ENCODE data around the gene DNAI2. TPM values are rescaled to one million over a fixed set of nuclear protein-coding genes. Genes with fewer than 3 reads are reported as not detected.

Gene DNAI2
- total and polyA plus RNA-seq, 7 donors: 0.10 TPM; not detected in 6

GRCh38 chr17:74299226-74300009, 25.4 kb downstream of the DNAI2 start:
- no peak for DNase-seq
- peaks cover 0 to 37% (median 0%) of the 10 kb centered on the region in 3 donors for H3K27me3 ChIP-seq
- H3K9me3 ChIP-seq: no peaks in the 10 kb centered on the region
- WGBS, 2 donors: 85 to 86% methylated on average over 11 of the region's 11 CpGs
- H3K4me3 ChIP-seq: no peak overlapping the region
- no peaks in the 10 kb centered on the region for H3K4me1 ChIP-seq
- H3K27ac ChIP-seq: no peak overlapping the region
- TF ChIP-seq CTCF (IDR thresholded peaks at IDR 0.05) (no peak), EP300 (IDR thresholded peaks at IDR 0.05) (no peak), POLR2A (IDR thresholded peaks at IDR 0.05) (no peak), POLR2AphosphoS5 (IDR thresholded peaks at IDR 0.05) (no peak)
- H3K36me3 ChIP-seq: no peaks in the 10 kb centered on the region
- intact Hi-C loops (cut with DNase I): loop anchor here (5.0 kb wide), 1 partner anchor 87 kb away; the partner anchor contains the start of gene TTYH2

GRCh38 chr17:74303305-74303704, 29.3 kb downstream of the DNAI2 start:
- intact Hi-C loops (cut with DNase I): no loop called here
- H3K4me1 ChIP-seq: no peaks in the 10 kb centered on the region
- no peak for TF ChIP-seq EP300 (IDR thresholded peaks at IDR 0.05)
- no peak for TF ChIP-seq POLR2A (IDR thresholded peaks at IDR 0.05)
- no peak for TF ChIP-seq CTCF (IDR thresholded peaks at IDR 0.05)
- no peak for TF ChIP-seq POLR2AphosphoS5 (IDR thresholded peaks at IDR 0.05)
- DNase-seq: no peak
- peaks cover 0 to 9% (median 3%) of the 10 kb centered on the region in 4 donors for H3K9me3 ChIP-seq
- H3K36me3 ChIP-seq: no peaks in the 10 kb centered on the region
- no peak overlapping the region for H3K4me3 ChIP-seq
- no peak overlapping the region for H3K27ac ChIP-seq
- WGBS, 2 donors: 89 to 90% methylated on average over 8 of the region's 8 CpGs
- H3K27me3 ChIP-seq: peaks cover 0 to 30% (median 0%) of the 10 kb centered on the region in 3 donors

- Histone ChIP-seq H3K4me3 (no peak overlapping the region), H3K27me3 (peaks cover 0 to 25% (median 0%) of the 10 kb centered on the region in 3 donors), H3K9me3 (peaks cover 0 to 9% (median 3%) of the 10 kb centered on the region in 4 donors), H3K27ac (no peak overlapping the region), H3K36me3 (no peaks in the 10 kb centered on the region), H3K4me1 (no peaks in the 10 kb centered on the region)
- intact Hi-C loops (cut with DNase I): no loop called here
- DNase-seq: no peak
- no peak for TF ChIP-seq CTCF (IDR thresholded peaks at IDR 0.05)
- 71 to 84% methylated on average over 5 of the region's 5 CpGs for WGBS, 2 donors
These were observed 30.1 kb downstream of the DNAI2 start for GRCh38 chr17:74304184-74304583.

GRCh38 chr17:74305865-74306654, 32.0 kb downstream of the DNAI2 start:
- intact Hi-C loops (cut with DNase I): no loop called here
- Histone ChIP-seq H3K9me3 (peaks cover 0 to 9% (median 3%) of the 10 kb centered on the region in 4 donors), H3K27me3 (peaks cover 0 to 13% (median 0%) of the 10 kb centered on the region in 3 donors), H3K36me3 (no peaks in the 10 kb centered on the region), H3K4me1 (no peaks in the 10 kb centered on the region), H3K27ac (no peak overlapping the region), H3K4me3 (no peak overlapping the region)
- no peak for DNase-seq
- 35 to 68% methylated on average over 10 of the region's 10 CpGs for WGBS, 2 donors
- no peak for TF ChIP-seq POLR2A (IDR thresholded peaks at IDR 0.05)
- no peak for TF ChIP-seq EP300 (IDR thresholded peaks at IDR 0.05)
- no peak for TF ChIP-seq POLR2AphosphoS5 (IDR thresholded peaks at IDR 0.05)
- TF ChIP-seq CTCF (IDR thresholded peaks at IDR 0.05): no peak

All from sigmoid colon (tissue), 7 donors.